NCI-H2196 (cell line): ENCODE results near the gene MBNL2.

Experiments
- DNase-seq: peaks from one replicate; lab custom pipeline; 2025; ENCODE audit not compliant: unreplicated experiment; lab: John Stamatoyannopoulos, UW

MBNL2 gene

GRCh38 chr13:97403893-97404750 lies 182.0 kb downstream of the MBNL2 start:
- DNase-seq, result no peak

GRCh38 chr13:97407540-97407939 lies 185.4 kb downstream of the MBNL2 start:
- DNase-seq, result no peak

DNA sequence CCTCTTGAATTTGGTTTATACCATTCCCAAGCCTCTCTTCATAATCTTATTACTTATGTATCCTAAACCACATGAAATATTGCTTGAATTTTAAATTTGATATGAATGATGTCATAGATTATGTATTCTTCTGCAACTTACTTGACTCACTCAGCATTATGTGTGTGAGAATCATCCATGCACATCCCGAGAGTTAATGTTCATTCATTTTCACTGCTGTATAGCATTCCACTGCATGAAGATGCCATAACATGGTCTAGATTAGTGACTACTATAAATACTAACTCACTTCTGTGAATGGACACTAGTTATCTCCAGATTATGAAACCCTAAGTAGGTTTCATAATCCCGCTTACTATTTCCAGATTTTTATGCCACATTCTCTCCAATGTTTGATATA lies 186.8 kb downstream of the MBNL2 start:
- DNase-seq, result no peak

- no peak for DNase-seq
Observed at GRCh38 chr13:97411984-97412383, 189.9 kb downstream of the MBNL2 start.

- no peak for DNase-seq
Observed at GRCh38 chr13:97413694-97414093, 191.6 kb downstream of the MBNL2 start.

GRCh38 chr13:97414392-97414791 lies 192.3 kb downstream of the MBNL2 start:
- no peak for DNase-seq

DNA sequence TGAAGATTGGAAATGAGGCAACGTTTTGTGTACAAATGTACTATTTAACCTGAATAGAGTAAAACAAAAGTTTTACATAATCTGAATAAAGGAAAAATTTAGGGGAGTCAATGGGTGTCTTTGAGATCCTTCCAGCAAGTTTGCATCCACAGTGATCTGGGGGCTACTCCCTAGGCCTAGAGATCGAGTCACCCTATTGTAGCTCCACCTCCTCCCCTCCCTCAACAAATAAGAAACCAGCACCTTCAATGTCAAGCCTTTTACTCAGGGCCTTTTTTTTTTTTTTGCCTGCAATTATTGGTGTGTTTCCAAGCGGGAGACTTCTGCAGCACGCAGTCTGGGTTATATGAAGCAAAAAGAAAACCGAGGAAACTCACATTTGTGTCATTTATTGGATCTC lies 195.6 kb downstream of the MBNL2 start:
- DNase-seq, result no peak

DNA sequence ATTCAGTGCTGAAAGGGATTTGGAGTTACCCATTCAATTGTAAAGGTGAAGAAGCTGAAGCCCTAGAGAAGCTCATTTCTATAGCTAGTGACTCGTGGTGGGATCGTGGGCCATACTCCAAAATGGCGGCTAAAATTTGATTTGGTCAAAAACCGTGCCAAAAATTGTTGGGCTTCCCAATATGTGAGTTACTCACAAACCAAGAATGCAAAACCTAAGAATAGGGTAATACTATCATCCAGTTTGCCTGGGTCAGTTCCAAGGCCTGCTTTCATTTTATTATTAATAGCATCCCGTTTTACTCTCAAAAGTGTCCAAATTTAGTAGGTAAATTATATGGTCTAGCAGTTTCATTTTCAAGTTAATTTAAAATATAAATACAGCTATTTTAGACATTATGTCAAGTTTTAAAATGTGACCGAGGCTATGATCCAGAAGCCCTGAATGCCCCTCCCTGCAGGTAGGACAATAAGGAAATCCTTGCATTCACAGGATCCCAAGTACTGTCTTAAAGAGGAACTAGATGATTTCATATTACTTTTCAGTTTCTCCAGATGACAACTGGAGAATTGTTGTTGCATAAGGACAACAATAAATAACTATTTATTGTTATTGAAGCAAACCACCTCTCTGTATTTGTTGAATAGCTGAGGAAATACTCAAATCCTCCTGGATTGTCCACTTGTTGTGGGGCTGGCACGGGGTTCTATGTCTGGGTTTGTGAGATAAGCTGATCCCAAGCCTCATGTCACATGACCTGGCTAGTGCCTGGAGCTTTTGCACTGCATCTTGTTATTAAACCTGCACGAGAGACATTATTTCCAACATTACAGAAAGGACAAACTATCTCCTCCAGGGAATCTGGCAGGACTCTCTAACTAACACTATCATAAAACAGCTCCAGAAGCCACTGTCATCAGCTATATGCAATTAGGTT lies 200.3 kb downstream of the MBNL2 start:
- DNase-seq, result no peak

GRCh38 chr13:97423300-97424045 lies 201.3 kb downstream of the MBNL2 start:
- DNase-seq, result no peak

DNA sequence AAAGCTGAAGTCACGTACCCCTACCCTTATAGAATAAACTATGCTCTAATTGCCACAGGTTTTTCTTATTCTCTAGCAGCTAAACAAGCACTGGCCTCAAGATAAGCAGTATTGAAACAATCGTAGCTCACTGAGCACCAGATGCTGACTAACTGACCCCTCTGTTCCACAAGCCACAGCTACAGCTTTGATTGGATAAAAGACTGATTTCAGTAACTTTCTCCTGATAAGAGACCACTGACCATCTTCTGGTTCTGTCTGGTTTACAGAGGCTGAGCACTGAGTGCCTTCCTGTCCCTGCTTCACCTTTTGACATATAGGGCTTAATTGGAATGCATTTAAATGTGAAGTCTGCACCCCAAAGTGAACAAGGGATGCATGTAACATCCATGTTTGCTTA lies 203.5 kb downstream of the MBNL2 start:
- DNase-seq, result no peak

- no peak for DNase-seq
Observed at GRCh38 chr13:97426695-97427094, 204.6 kb downstream of the MBNL2 start.

GRCh38 chr13:97429681-97430081 lies 207.5 kb downstream of the MBNL2 start:
- no peak for DNase-seq

- no peak for DNase-seq
Observed at GRCh38 chr13:97430296-97430695, 208.2 kb downstream of the MBNL2 start.

DNA sequence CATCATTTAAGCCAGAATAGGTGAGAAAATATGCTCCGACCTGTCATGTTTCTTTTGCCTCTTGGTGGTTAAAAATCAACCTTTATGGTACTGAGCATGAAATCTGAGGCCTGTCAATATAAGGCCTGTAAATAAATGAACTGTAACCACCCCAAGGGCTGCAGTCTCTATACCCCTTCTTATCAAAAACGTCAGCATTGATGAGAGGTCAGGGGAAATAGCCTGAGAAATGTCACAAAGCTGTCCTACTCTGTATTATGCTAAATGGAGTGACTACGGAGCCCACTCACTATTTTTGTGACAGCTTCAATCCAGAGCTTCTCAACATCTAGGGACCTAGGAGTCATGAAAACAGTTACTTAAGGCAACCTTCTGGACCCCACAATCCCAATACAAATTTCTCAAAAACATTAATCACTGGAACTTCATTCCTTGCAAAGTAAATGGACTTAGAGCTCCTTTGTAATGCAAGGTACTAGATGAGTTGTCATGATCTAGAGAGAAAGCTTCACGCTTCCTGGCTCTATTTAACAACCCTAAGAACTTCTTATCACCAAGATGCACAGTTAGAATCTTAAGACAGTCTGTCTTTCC lies 209.1 kb downstream of the MBNL2 start:
- DNase-seq, result no peak

- DNase-seq, result no peak
Observed at GRCh38 chr13:97432232-97432916, 210.2 kb downstream of the MBNL2 start.

- DNase-seq, result peak; percentile 98
Observed at GRCh38 chr13:97432917-97433726, 211.0 kb downstream of the MBNL2 start.

- DNase-seq, result peak; percentile 69
Observed at GRCh38 chr13:97433727-97434396, 211.7 kb downstream of the MBNL2 start, which contains the start of gene RAP2A. Gene RAP2A (plus strand): TSS chr13:97434169. CDS start chr13:97434471, 302 bp downstream.

- no peak for DNase-seq
Observed at GRCh38 chr13:97434397-97435201, 212.5 kb downstream of the MBNL2 start.
